OCI-LY7 (cell line): Measurements from ENCODE around the gene RAD51D.

ENCODE experiments used
- EZH2phosphoT487 ChIP-seq: fragments of 200-600 bp; sonication (generic); IDR thresholded peaks from 2 replicates; pipeline ENCODE4 v1.6.1; 2018; ENCODE audit warnings: low read depth, borderline replicate concordance, mild to moderate bottlenecking, mixed run types, antibody characterized with exemption, low read length, moderate library complexity, mixed read lengths
- TF ChIP-seq, protein P1 (sequence below): fragments of 200-600 bp; sonication (generic); conservative IDR thresholded peaks from 2 replicates; pipeline ENCODE4 v1.5.1; 2014; ENCODE audit warnings: mild to moderate bottlenecking, antibody characterized with exemption, low read length, moderate library complexity, mixed read lengths

GRCh38 chr17:35129154-35129972 is 9.7 kb upstream of the RAD51D start:
- TF ChIP-seq, protein P1, sequence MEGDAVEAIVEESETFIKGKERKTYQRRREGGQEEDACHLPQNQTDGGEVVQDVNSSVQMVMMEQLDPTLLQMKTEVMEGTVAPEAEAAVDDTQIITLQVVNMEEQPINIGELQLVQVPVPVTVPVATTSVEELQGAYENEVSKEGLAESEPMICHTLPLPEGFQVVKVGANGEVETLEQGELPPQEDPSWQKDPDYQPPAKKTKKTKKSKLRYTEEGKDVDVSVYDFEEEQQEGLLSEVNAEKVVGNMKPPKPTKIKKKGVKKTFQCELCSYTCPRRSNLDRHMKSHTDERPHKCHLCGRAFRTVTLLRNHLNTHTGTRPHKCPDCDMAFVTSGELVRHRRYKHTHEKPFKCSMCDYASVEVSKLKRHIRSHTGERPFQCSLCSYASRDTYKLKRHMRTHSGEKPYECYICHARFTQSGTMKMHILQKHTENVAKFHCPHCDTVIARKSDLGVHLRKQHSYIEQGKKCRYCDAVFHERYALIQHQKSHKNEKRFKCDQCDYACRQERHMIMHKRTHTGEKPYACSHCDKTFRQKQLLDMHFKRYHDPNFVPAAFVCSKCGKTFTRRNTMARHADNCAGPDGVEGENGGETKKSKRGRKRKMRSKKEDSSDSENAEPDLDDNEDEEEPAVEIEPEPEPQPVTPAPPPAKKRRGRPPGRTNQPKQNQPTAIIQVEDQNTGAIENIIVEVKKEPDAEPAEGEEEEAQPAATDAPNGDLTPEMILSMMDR: no peak
- TF ChIP-seq EZH2phosphoT487: no peak
